Panc1 (cell line): ENCODE results near the gene NDRG4. TPM values are rescaled to one million over a fixed set of nuclear protein-coding genes. Genes with fewer than 3 reads are reported as not detected.

ENCODE experiments used
- ATAC-seq: fragments of 200-7000 bp; cut with Tn5 transposase; 2 replicates; pipeline ENCODE4 v1.9.1; 2020; ENCODE audit warnings: mild to moderate bottlenecking, moderate library complexity
- BruUV-seq: library from RNA; stranded (reverse); fragments of 400-500 nt; replicated peaks from 2 replicates; lab custom pipeline; 2021; lab: Mats Ljungman, UMichigan
- CTCF ChIA-PET: fragments of 300-600 bp; sonication (Branson Sonifier 250); formaldehyde crosslinking; loops from one replicate; lab custom pipeline; 2022; ENCODE audit warnings: antibody characterized with exemption; lab: Charles Lee
- POLR2A ChIA-PET: fragments of 300-600 bp; sonication (Branson Sonifier 250); formaldehyde crosslinking; loops from one replicate; lab custom pipeline; 2022; ENCODE audit warnings: antibody characterized with exemption; lab: Charles Lee
- DNase-seq: peaks from one replicate; pipeline ENCODE4 v3.0.0-alpha.2; 2010; ENCODE audit warnings: low read depth, low spot score
- H3K27ac ChIP-seq: 2 replicates; pipeline ENCODE4 v1.5.1; 2011; ENCODE audit warnings: mild to moderate bottlenecking, low read length, inconsistent platforms
- H3K27me3 ChIP-seq: fragments of 200-500 bp; sonication (Bioruptor generic); 2 replicates; pipeline ENCODE4 v1.6.0; 2014; ENCODE audit warnings: low read length, inconsistent platforms; ENCODE audit not compliant: control insufficient read depth, insufficient read depth
- H3K36me3 ChIP-seq: fragments of 200-500 bp; sonication (Bioruptor generic); 2 replicates; pipeline ENCODE4 v1.5.1; 2014; ENCODE audit warnings: inconsistent platforms, mild to moderate bottlenecking, low read length, moderate library complexity; ENCODE audit not compliant: control insufficient read depth, insufficient read depth
- H3K4me1 ChIP-seq: 2 replicates; pipeline ENCODE4 v1.5.1; 2011; ENCODE audit warnings: inconsistent platforms, mild to moderate bottlenecking, low read length, moderate library complexity; ENCODE audit not compliant: control insufficient read depth, insufficient read depth
- H3K4me3 ChIP-seq, 2 experiments: 2 replicates each; pipeline ENCODE4 v1.5.1; 2011 to 2012; ENCODE audit warnings: low read depth in 2 of 2, low read length in 2 of 2, mild to moderate bottlenecking in 2 of 2, inconsistent platforms in 1 of 2, moderate library complexity in 1 of 2
- H3K9me3 ChIP-seq: fragments of 200-500 bp; sonication (Bioruptor generic); 2 replicates; pipeline ENCODE4 v1.5.1; 2014; ENCODE audit warnings: low read depth, mild to moderate bottlenecking, inconsistent platforms, low read length, moderate library complexity; ENCODE audit not compliant: control insufficient read depth, insufficient read depth
- POLR2AphosphoS5 ChIP-seq: IDR thresholded peaks from 2 replicates; pipeline ENCODE4 v1.6.1; 2012; ENCODE audit warnings: mild to moderate bottlenecking, low read depth, low read length, moderate library complexity
- REST ChIP-seq, 2 experiments: IDR thresholded peaks; 2 replicates each; pipeline ENCODE4 v1.6.1; 2011 to 2012; ENCODE audit warnings: low read depth in 2 of 2, control low read depth in 1 of 2, low read length in 1 of 2, mild to moderate bottlenecking in 1 of 2, moderate library complexity in 1 of 2; ENCODE audit not compliant: insufficient read depth in 1 of 2
- SIN3A ChIP-seq: IDR thresholded peaks from 2 replicates; pipeline ENCODE4 v1.6.1; 2012; ENCODE audit warnings: low read depth, mild to moderate bottlenecking, low read length, moderate library complexity, borderline replicate concordance; ENCODE audit not compliant: insufficient read depth
- TCF7L2 ChIP-seq: IDR thresholded peaks from 2 replicates; pipeline ENCODE4 v1.6.1; 2011; ENCODE audit warnings: mild to moderate bottlenecking, low read depth, low read length, inconsistent platforms
- in situ Hi-C: cut with HindIII; loops from 2 replicates; pipeline ENCODE4 v1.10.0; 2016; ENCODE audit warnings: low sequenced_read_pairs, low pct_unique_long_range_greater_than_20kb
- intact Hi-C: fragments of 100-400 bp; cut with micrococcal nuclease; formaldehyde crosslinking; loops from one replicate; pipeline ENCODE4 v1.10.0; 2022; ENCODE audit not compliant: unreplicated experiment
- total RNA-seq: library from RNA; stranded (reverse); gene quantifications from one replicate; pipeline ENCODE4 v1.2.1, GENCODE V29; 2021; ENCODE audit not compliant: unreplicated experiment
- TF ChIP-seq, protein P1 (sequence below): fragments of 450-650 bp; IDR thresholded peaks from 2 replicates; pipeline ENCODE4 v1.5.1; 2017; ENCODE audit warnings: mild to moderate bottlenecking

The NDRG4 gene
- total RNA-seq, 1 experiment from 2014 or later, result 5.1 TPM

GRCh38 chr16:58472266-58472665 is 27.7 kb upstream of the NDRG4 start:
- no peak overlapping the region for H3K27ac ChIP-seq
- DNase-seq, result no peak
- H3K4me1 ChIP-seq, result no peaks in the 10 kb centered on the region
- ChIA-PET CTCF (no interaction called here), POLR2A (no interaction called here)
- no TSS peak for BruUV-seq
- H3K9me3 ChIP-seq, result no peaks in the 10 kb centered on the region
- TF ChIP-seq, protein P1, sequence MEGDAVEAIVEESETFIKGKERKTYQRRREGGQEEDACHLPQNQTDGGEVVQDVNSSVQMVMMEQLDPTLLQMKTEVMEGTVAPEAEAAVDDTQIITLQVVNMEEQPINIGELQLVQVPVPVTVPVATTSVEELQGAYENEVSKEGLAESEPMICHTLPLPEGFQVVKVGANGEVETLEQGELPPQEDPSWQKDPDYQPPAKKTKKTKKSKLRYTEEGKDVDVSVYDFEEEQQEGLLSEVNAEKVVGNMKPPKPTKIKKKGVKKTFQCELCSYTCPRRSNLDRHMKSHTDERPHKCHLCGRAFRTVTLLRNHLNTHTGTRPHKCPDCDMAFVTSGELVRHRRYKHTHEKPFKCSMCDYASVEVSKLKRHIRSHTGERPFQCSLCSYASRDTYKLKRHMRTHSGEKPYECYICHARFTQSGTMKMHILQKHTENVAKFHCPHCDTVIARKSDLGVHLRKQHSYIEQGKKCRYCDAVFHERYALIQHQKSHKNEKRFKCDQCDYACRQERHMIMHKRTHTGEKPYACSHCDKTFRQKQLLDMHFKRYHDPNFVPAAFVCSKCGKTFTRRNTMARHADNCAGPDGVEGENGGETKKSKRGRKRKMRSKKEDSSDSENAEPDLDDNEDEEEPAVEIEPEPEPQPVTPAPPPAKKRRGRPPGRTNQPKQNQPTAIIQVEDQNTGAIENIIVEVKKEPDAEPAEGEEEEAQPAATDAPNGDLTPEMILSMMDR, result no peak
- TF ChIP-seq POLR2AphosphoS5 (no peak), SIN3A (no peak), TCF7L2 (no peak), REST (IDR thresholded peaks at IDR 0.05; ENCODE audit: insufficient read depth in 1 of 2, low read depth in 2 of 2, low read length in 1 of 2) (no peak)
- H3K36me3 ChIP-seq, result no peaks in the 10 kb centered on the region
- ATAC-seq, result no peak
- H3K4me3 ChIP-seq, result no peak overlapping the region
- H3K27me3 ChIP-seq, result no peaks in the 10 kb centered on the region
- intact Hi-C loops (no loop called here), in situ Hi-C loops (no loop called here)

DNA sequence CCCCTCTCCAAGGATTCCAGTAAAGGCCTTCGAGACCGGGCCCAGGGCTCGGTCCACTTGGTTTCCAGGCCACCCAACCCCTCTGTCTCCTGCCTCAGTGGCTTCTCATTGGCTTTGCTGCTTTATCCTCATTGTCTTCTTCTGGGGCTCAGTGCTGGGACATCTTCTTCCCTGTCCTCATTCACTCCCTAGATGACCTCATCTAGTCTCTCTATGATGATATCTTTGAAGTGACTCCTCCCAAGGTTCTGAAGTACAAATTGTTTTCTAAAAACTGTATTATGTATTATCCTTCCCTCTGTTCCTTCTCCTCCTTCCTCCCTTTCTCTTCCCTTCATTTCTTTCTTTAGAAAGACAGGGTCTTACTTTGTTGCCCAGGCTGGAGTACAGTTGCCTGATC is 27.1 kb upstream of the NDRG4 start:
- TF ChIP-seq, protein P1, result no peak
- TF ChIP-seq REST (IDR thresholded peaks at IDR 0.05; ENCODE audit: insufficient read depth in 1 of 2, low read depth in 2 of 2, low read length in 1 of 2), result no peak
- no peak for TF ChIP-seq TCF7L2
- TF ChIP-seq SIN3A, result no peak
- no peak for TF ChIP-seq POLR2AphosphoS5
- Histone ChIP-seq H3K27me3 (no peaks in the 10 kb centered on the region), H3K4me3 (no peak overlapping the region), H3K27ac (no peak overlapping the region), H3K9me3 (no peaks in the 10 kb centered on the region), H3K4me1 (no peaks in the 10 kb centered on the region), H3K36me3 (no peaks in the 10 kb centered on the region)
- POLR2A ChIA-PET, result no interaction called here
- intact Hi-C loops (no loop called here), in situ Hi-C loops (no loop called here)
- DNase-seq (no peak), ATAC-seq (no peak)
- CTCF ChIA-PET, result interaction anchor here (0.7 kb wide), 1 partner anchor 74 kb away, joined by 3 read pairs; no protein-coding TSS in a partner anchor
- no TSS peak for BruUV-seq
